COLO668 (cell line): ENCODE measurements around the gene LEKR1.

ENCODE experiments used
- DNase-seq: peaks from one replicate; lab custom pipeline; 2025; ENCODE audit not compliant: unreplicated experiment; lab: John Stamatoyannopoulos, UW

The LEKR1 gene

DNA sequence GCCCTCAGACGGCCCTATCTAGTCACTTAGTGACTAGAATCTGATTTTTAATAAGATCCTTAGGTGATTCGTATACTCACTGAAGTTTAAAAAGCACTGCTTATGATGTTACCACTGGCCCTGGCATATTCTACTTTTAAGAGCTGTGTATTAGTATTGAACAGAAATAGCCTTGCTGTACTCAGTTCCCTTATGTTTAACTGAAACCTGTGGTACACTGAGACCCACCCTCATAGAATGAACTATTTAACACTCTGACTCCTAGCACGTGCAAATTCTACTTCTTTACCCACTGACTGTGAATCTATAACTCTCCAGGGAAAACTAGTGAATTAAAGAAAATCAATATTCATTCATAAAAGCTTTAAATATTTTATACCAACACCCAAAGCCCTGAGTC is 224.9 kb downstream of the LEKR1 start:
- DNase-seq, result no peak

DNA sequence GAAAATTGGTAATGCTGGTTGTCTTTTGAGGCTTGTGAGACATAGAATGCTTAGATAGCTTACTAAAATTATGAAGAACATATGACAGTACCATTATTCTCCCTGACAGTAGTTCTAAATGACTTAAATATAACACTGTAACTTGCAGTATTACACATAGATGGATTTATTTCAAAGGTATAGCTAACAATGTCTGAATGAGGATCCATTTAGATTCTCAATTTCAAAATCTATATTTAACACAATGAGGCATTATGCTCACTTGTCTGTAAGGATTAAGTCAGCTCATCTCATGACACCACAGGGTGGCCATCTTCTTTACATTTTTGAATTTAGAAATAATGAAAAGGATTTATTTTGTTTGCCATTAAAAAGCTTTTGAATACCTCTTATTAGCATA is 225.4 kb downstream of the LEKR1 start:
- DNase-seq, result no peak

DNA sequence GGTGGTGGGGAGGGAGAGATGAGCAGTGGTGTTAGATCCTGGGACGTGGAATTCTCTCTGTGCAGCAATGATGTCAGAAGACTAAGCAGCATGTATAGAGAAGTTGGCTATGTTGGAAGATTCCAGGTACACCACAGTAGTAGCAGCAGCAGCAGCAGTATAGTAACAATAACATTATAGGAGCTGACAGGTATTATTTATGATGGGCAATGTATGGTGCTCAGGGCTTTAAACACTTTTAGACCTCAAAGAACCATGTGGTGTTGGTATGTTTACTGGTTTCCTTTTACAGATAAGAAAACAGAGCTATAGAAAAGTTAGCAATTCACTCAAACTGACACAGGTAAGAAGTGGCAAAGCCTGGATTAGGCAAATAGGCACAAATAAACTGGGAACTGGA is 229.9 kb downstream of the LEKR1 start:
- DNase-seq, result no peak

DNA sequence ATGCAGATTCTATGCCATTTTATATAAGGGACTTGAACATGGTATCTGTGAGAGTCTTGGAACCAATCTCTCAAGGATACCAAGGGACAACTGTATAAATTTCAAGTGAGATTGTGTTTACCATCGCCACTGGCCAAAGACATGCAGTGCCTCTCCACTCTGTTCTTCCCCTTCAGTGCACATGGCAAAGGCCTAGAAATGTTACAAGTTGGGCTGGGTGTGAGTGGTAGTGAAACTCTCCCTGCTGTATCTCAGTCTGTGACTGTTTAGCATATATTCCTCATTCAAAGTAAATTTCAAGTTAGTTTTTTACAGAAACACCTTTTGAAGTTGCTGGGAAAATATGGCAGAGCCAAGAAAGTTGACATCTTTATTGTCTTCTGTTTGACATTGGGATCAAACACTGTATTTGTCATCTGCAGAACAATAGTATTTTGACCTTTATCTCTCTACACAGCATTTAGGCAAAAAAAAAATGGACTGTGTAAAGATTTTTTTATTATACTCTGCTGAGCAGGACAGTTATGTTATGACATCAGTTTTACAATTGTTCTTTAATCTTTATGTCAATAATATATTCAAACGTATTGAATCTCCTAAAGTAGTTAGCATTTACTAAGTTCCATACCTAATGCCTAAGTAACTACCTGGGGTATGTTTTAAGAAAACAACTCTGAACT is 232.4 kb downstream of the LEKR1 start:
- DNase-seq, result no peak

DNA sequence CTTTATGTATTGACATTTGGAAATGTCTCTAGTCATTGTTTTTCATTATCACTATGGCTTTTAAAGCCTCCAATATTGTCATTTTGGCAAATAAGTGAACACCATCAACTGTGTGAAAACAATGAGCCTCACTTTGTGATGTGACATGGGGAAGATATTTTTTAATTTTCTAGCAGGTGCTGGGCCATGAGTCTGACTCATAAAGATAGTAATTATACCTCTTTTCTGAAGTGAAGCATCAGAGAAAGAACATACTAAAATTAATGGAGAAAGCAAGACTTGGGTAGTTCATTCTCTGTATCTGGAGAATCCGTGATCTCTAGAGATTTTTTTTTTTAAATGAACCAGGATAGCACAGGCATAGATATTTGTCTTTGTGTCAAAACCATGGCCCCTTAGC is 233.0 kb downstream of the LEKR1 start:
- no peak for DNase-seq

DNA sequence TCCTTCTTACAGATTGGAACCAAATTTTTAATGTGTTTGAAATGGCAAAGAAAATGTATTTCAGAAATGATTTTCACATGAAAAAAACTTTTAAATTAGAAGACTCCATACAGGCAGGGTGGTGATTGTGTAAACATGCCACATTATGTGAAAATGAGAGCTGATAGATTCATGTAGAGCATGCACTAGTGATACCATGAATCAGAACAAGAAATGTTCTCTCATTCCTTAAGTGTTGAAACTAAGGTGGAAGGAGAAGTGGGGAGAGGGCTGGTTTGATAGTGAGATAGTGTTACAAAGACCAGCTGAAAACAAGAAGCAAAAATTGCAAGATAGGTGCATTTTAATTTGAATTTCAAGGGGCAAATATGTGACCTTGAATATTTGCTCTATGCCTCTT is 233.5 kb downstream of the LEKR1 start:
- DNase-seq, result no peak

DNA sequence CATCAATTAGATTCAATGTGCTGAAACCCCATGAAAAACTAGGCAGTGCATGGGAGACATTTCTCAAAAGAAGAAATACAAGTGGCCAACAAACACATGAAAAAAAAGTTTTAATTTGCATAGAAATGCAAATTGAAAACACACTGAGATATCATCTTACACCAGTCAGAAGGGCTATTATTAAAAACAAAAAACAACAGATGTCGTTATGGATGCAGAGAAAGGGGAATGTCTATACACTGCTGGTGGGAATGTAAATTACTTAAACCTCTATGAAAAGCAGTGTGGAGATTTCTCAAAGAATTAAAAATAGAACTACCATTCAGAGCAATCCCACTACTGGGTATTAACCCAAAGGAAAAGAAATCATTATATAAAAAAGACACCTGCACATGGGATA is 235.1 kb downstream of the LEKR1 start:
- DNase-seq, result no peak

DNA sequence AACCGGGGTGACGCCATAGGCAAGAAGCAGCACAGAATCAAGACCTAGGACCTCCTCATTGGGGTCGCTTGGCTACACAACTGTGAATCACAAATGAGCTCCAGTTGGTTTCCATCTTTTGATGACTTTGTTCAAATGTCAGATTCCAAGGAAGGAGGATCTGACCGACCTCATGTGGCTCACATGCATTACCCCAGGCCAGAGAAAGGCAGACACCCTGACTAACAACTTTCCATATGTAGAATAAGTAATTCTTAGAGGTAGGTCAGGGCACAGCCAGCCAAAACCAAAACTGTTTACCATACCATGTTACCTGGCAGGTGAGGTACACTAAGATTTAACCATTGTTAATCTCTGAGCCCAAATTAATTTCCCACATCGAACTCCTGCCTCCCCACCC is 237.3 kb downstream of the LEKR1 start:
- no peak for DNase-seq

DNA sequence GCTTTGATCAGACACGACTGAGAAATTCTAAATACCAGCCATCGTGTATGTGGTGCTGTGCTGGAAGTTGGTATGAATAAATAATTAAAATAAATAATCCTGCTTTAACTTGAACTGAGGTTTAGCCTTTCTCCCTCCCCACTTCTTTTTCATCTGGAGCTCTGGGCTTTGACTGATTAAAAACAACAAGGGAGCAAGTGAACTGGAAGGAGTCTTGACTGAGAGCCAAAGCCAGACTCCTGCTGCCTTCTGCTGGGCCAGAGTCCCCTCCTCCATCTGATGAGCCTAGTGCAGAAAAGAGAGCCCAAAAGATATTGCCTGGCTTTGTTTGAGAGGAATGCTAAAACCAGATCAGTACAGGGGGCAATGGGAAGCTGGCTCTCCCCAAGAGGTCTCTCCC is 237.8 kb downstream of the LEKR1 start:
- no peak for DNase-seq

DNA sequence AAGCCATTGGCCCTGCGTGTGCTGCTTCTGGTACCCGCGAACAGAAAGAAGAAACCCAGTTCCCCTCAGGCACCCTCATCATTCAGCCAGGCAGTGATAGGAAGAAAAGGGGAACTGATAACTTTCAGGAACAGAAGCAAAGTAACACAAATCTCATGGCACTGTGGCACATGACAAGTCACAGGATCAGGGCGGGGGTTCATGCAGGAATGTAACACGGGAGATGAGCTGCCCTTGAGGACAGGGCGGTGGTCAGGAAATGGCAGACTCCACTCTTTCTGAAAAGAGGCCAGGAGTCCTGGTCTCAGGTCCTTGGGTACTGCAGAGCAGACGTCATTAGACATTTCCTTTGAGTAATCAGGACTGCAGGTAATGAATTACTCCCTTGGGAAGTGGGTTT is 238.2 kb downstream of the LEKR1 start:
- DNase-seq, result no peak

DNA sequence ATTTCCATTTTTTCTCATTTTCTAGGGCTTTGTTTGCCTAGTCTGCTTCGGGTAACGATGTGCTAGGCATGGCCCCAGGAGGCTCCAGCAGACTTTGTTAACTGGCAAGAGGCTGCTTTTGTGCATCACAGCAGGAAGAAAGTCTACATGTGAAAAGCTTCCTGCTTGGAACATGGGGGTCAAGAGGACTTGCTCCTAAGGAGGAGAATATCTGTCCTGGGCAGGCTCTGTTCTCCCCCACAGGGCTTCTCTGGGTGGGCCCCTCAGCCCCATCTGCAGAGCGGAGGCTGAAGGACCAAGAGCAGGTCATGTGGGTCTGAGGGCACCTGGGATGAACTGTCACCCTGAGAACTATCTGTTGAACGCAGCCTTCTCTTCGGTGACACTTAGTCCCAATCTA is 239.0 kb downstream of the LEKR1 start:
- DNase-seq, result no peak

DNA sequence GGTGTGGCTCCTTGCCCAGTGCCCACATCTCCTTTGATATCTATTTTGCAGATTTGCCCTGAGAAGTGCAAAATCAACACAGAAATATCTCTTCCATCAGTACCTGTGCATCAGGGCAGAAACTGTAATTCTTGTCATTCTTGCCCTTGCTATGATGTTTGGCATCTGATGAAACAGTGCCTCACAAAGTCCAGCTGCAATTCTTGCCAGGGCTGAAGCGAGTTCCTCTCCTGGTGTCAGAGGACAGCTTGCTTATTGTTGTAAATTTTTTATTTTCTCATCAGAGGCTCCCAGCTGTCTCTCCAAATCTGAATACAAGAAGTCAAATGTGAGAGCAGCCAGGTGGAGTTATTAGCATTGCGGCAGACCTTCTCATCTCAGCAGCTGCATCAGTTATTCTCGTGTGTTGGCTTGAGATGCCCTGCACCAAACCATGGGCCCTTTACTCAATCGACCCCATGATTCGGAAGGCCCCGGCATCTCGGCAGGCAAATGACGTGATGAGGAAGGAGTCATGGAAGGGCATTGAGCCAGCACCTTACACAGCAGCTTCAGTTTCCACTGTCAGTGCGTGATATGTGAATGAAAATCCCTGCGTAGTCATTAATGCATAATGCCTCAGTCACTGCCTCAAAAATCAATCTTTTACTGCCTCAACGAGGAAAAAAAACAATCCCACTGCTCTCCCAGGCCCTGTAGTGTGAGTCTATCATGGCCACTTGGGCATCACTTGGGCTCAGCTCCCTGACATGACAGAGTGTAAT is 240.4 kb downstream of the LEKR1 start:
- no peak for DNase-seq

DNA sequence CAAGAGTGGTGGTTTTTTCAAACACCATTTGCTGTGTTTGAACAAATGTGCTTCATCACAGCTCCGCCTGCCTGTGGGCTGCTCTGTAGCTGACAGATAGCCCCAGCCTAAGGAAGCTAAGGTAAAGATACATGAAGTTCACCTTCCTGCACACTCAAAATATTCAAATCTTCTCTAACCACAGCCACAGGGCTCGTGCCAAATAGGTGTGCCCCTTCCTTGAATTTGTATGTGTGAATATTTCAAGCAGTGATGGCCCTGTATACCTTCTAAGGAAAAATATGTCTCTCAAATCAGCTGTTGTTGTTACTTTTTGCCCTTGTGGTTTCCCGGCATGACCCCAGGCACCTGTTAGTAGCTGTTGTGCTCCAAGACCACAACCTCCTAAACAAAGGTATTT is 241.0 kb downstream of the LEKR1 start:
- DNase-seq, result no peak

DNA sequence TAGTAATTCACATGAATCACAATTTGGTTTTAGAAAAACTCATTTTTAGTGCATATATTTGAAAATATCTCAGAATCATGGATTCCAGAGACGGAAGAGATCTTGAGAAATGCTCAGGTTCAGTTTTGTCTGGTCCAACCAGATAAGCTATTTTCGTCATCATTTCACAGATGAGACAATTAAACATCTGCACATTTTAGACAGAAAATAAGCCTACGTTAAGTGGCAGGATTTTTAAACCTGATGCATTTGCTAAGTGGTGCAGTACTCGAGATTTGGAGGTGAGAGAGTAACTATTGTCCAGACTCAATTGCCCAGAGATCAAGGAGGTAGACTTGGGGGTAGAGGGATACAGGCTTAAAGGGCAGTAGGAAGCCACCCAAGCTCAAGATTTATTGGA is 243.3 kb downstream of the LEKR1 start:
- no peak for DNase-seq

DNA sequence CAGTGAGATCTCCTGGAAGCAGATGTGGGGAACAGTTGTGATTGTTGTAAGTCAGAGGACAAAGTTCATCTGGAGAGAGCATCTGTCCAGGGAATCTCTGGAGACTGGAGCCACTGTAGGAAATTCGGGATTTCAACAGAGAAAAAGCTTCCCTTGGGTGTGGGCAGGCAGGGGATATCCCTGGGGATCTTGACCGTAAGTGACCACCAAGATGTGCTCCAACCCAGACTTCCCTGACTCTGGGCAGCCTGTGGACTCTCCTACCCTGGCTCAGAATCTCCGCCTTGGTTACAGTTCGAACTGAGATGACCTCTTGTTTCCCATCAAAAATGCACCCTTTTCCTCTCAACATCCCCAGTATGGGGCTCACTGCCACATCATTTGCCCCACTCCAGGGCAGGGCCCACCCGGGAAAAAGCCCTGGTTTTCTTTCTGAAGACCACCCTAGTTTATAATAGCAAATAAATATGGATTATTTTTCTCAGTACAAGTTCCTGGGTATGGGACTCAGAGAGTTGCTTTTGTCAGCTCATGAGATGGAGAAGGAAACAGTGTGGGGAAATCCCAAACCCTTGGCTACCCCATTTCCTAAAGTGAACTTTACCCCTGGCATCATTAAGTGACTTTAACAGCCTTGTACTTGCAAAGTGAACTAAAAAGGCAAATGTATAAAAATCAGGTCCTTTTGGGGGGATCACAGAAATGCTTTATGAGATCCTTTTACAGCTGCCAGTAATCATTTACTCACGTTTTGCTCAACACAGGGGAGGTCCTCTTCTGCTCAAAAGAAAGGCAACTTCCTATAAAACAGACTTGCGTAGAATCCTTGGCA is 243.9 kb downstream of the LEKR1 start:
- no peak for DNase-seq

DNA sequence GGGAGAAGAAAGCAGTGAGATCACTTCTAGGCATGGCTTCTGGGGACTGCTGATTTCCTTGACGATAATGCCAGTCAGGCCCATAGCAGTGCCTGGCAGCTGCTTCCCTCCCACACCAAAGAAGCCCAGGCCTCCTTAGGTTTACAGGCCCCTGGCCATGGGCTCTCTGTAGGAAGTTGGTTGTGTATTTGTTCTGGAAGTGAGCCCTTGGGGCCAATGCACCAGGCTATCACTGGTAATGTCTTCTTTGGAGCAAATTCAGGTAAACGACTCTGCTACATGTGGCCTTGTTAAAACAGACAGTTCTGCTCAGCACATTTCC is 244.5 kb downstream of the LEKR1 start:
- DNase-seq, result no peak

DNA sequence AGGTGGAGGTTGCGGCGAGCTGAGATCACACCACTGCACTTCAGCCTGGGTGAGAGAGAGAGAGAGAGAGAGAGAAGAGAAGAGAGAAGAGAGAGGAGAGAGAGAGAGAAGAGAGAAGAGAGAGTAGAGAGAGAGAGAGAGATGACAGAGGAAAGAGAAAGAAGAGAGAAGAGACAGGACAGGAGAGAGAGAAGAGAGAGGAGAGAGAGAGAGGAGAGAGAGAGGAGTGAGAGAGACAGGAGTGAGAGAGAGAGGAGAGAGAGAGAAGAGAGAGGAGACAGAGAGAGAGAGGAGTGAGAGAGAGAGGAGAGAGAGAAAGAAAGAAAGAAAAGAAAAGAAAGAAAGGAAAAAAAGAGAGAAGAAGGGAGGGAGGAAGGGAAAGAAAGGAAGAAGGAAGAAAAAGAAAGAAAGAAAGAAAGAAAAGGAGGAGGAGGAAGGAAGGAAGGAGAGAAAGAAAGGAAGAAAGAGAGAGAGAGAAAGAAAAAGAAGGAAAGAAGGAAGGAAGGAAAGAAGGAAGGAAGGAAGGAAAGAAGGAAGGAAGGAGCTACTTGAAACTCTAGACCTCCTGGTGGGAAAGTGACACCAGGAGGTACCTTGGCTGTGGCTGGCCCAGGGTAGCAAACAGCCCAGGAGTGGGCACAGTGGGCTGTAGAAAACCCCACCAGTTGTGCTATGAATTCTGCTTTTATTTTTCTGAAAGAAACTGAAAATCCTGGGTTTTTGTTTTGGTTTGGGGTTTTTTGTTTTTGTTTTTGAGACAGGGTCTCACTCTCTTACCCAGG is 245.8 kb downstream of the LEKR1 start:
- no peak for DNase-seq

DNA sequence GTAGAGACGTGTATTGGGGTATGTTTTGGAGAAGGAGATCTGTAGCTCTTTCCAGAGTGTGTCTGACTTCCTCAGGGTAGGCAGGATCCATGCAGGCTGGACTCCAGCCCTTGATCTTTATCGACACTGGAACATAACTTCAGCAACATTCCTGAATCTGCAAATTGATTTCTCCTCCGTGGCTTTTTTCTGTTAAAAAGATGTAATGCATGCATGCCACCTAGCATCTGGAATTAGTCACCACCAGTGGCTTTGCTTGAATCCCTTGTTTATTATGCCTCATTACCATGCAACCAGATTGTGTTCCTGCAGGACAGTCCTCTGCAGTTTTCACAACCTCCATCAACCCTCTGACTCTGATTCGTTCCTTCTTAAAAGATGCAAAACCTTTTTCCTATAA is 247.7 kb downstream of the LEKR1 start:
- DNase-seq, result no peak

DNA sequence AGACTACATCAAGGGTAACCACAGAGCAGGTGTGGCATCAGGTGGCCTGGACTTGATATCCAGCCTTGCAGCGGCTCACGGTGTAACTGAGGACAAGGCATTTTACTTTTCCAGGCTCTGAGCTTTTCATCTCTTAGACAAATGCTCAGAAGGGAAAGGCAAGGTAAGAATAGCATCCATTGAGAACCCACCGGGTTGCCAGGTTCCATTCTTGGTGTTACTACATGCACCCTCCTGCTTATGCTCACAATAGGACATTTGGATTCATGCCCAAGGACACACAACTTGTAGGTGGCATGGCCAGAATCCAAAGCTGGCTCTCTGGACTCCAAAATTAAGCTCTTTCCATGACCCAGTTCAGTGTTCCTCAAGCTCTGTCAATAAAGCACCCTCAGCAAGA is 248.3 kb downstream of the LEKR1 start:
- no peak for DNase-seq

DNA sequence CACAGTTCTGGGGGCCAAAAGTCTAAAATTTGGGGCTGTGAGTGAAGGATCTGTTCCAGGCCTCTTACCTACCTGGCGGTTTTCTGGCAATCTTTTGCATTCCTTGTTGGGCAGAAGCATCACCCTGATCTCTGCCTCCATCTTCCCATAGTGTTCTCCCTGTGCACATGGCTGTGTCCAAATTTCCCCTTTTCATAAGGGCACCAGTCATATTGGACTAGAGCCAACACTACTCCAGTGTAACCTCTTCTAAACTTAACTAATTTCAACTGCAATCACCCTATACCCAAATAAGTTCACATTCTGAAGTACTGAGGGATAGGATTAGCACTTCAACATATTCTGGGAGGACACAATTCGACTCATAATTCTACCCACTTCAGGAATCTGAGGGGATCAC is 248.8 kb downstream of the LEKR1 start:
- no peak for DNase-seq

DNA sequence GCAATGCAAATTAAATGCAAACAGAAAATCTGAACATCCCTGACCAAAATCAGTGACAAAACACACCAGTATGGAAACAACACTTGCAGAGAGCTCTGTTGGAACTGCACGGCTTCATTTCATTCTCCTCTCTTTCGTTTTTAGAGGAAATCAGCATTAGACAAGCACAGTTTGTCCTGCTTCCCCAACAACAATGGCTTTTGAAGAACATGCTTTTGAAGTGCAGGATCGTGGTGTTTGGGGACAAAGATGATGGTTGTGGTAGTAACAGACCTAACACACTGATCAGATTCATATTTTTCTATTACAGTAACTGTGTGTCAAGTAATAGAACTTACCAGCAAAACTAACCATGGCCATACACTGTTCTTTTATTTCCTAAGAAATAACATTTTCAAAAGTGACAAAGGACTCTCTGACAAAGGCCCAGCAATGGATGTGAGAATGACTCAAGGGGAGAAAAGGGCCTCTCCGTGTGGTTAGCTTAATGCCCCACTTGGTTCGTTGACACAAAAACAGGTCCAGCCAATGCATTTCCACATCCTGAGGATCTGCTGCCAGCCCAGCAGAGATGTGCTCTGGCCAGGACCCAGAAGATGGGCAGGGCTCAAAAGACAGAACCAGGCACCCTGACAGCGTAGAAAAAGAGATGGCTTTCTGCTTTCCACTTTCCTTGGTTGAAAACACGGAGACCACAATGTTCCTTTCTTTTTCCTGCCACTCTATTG is 249.7 kb downstream of the LEKR1 start:
- DNase-seq, result no peak
